HG02759 (cell line): ENCODE measurements around the gene C1orf50.
A peak's percentile ranks its signal among the peaks of the same experiment; 100 is the strongest.
"Not testable (repeated sequence)": the region's sequence is repeated elsewhere in the genome, so short reads cannot be mapped to it uniquely, and the experiment has no call there.

Experiments used
- ATAC-seq: cut with Tn5 transposase; IDR thresholded peaks from one replicate; pipeline ENCODE4 v1.9.1; 2021; ENCODE audit warnings: mild to moderate bottlenecking, moderate library complexity; ENCODE audit not compliant: unreplicated experiment

The C1orf50 gene

DNA sequence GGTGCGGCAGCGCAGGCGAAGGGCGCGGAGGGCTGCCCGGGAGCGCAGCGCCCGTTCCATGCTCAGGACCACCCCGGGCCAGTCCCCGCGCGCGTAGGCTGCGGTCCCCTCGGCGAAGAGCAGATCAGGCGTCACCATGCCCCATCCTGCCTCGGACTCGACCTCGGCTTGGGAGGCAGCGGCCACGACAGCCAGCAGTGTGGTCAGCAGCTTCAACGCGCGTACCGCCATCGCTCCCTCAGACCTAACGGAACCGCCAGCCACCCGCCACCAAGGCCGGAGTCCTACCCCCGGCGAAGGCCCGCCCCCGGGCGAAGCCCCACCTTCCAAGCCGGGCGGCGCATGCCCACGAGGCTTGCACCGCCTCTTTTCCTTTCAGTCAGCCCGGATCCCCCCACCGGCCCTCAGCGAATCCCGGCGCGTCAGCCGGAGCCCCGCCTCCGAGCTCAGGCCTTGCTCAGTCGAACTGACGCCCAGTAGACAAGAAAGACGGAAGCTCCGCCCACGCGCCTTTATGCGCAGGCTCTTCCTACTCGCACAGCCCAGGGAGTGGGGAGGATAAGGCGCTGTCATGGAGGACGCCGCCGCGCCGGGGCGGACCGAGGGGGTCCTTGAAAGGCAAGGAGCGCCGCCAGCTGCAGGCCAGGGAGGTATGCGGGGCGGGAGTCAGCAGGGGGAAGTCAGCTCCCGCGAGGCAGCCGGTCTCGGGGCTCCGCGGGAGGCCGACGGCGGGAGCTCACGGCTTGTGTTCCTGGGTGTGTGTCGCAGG is at the start of gene C1orf50, which contains the start of gene P3H1:
Gene C1orf50 (plus strand): TSS at position 509 of the 769 bp plus-strand sequence. CDS start 63 bp downstream, at position 572.
Gene P3H1 (minus strand): TSS at position 288 of the 769 bp plus-strand sequence. CDS start 57 bp downstream, at position 231.
- peak; percentile 91 for ATAC-seq

DNA sequence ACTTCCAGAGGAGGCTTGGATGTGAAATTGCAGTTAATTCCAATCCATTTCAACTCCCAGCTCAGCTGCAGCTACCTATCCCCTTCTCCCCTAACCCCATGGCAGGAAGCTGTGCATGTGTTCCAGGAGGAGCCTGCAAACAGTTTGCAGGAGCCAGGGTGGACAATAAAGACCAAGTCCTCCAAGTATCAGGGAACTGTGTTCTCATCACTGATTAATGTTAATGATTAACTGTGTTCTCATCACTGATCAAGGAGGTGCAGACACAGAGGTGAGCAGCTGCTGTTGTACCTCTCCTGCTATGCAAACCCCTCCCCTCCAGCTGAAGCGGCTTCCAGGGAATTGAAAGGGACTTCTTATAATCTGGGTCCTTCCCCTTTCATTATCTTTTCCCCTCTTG is 46.2 kb upstream of the C1orf50 start:
- ATAC-seq, result no peak

DNA sequence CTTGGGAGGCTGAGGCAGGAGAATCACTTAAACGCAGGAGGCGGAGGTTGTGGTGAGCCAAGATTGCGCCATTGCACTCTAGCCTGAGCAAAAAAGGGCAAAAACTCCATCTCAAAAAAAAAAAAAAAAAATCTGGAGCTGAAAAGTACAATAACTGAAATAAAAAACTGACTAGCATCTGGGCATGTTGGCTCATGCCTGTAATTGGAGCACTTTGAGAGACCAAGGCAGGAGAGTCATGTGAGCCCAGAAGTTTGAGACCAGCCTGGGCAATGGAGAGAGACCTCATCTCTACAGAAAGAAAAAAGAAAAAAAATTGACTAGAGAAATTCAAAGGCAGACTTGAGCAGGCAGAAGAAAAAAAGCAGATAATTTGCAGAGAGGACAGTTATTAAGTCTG is 45.1 kb upstream of the C1orf50 start:
- no peak for ATAC-seq

DNA sequence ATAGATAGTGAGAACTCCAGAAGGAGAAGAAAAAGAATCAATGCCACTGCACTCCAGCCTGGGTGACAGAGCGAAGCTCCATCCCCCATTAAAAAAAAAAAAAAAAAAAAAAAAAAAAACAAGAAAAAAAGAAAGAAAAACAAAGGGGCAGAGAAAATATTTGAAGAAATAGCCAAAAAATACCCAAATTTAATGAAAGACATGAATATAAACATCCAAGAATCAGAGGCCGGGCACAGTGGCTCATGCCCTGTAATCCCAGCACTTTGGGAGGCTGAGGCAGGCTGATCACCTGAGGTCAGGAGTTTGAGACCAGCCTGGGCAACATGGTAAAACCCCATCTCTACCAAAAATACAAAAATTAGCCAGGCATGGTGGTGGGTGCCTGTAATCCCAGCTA is 44.6 kb upstream of the C1orf50 start:
- not testable (repeated sequence) for ATAC-seq

- no peak for ATAC-seq
These were observed 43.5 kb upstream of the C1orf50 start for GRCh38 chr1:42723511-42723910.

DNA sequence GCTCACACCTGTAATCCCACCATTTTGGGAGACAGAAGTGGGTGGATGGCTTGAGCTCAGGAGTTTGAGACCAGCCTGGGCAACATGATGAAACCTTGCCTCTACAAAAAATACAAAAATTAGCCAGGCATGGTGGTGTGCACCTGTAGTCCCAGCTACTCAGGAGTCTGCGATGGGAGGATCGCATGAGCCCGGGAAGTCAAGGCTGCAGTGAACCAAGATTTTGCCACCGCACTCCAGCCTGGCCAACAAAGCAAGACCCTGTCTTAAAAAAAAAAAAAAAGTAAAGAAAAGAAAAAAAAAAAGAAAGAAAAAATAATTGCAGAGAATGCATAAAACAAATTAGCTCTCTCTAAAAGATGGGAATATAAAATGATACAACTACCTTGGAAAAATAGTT is 41.2 kb upstream of the C1orf50 start:
- ATAC-seq, result not testable (repeated sequence)

GRCh38 chr1:42730002-42730401 is 37.0 kb upstream of the C1orf50 start:
- ATAC-seq, result no peak

DNA sequence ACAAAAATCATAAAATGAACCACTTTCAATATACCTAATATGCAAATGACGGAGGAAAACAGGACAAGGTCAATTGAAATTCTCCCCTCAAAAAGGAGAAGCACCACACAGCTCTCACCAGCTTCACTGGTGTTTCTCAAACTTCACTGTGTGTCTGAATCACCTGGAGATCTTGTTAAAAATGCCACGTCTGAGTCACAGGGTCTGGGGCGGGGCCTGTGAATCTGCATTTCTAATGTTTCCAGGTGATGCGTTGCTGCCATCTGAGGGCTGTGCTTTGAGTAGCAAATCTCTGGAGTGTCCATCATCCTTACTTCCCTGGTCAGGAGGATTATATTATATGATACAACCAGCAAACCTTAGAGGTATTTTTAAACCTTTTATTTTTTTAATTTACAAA is 36.1 kb upstream of the C1orf50 start:
- ATAC-seq, result no peak

GRCh38 chr1:42731585-42731984 is 35.5 kb upstream of the C1orf50 start:
- no peak for ATAC-seq

GRCh38 chr1:42732126-42732680 is 34.8 kb upstream of the C1orf50 start:
- no peak for ATAC-seq

GRCh38 chr1:42733415-42734200 is 33.4 kb upstream of the C1orf50 start:
- no peak for ATAC-seq

GRCh38 chr1:42734201-42735035 is 32.6 kb upstream of the C1orf50 start:
- no peak for ATAC-seq

GRCh38 chr1:42735056-42735455 is 32.0 kb upstream of the C1orf50 start:
- no peak for ATAC-seq

DNA sequence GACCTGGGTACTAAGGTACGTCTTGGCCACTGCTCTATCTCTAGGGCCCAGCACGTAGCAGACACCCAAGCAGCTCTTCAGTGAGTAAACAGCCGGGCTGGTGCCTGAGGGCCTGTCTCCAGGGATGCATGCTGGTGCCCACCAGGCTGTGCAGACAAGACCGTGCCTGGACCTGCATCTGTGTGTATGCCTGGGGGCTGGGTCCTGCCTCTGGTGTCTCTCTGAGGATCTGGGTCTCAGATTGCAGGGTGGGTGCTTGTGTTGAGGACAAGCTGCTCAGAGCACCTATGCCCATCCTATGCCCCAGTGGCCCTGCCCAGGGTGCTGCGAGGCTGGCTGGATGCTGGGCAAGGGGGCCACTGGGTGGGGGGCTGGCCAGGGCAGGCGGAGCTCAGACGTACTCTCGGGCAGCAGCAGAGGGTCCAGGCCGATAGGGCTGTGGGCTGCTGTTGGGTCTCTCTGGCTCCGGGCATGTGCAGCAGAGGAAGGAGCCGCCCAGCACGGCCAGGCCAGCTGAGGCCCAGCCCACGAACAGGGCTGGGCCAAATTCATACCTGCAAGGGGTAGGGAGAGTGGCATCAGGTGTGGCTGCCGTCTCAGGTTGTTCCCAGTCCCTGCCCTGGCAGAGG is 31.5 kb upstream of the C1orf50 start:
- ATAC-seq, result no peak

GRCh38 chr1:42736152-42736551 is 30.9 kb upstream of the C1orf50 start:
- no peak for ATAC-seq

- ATAC-seq, result no peak
These were observed 30.4 kb upstream of the C1orf50 start for GRCh38 chr1:42736571-42737200.

DNA sequence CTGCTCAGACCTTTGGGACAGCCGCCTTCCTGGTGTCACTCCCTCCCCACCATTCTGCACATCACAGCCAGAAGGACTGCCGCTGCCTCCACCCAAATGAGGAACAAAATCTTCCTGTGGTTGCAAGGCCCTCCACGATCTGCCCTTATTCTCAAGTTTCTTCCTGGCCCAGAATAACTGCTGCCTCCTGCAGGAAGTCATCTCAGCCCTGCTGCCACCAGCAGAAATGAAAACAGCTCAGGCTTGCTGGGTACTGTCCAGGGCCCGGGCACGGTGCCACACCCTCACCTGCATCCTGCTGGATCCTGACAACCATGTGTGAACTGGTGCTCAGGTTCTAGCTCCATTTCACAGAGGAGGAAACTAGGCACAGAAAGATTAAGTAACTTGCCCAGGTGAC is 29.8 kb upstream of the C1orf50 start:
- no peak for ATAC-seq

- ATAC-seq, result no peak
These were observed 28.9 kb upstream of the C1orf50 start for GRCh38 chr1:42737986-42738677.

DNA sequence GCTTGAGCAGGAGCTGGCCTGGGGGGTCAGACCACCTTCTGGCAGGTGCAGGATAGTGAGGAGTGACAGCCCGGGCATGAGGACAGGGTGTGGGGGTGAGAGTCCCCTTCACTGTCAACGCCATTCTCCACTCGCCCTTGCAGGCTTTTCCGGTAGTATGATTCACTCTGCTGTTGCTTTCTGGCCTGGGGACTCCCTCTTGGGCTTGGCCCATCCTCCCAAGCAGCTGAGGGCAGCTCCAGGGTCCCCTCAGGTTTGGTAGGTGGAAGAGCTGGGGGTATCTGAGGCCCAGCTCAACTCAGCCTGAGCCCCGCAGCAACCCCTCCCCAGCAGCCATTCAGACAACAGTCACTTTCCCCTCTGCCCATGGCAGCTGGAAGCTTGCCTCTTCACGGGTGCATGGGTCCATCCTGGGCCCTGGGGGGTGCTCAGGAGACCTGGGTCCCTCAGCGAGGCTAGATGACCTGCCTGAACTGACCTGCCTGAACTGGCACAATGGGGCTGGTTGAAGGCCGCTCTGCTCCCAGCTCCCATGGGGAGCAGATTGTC is 28.3 kb upstream of the C1orf50 start:
- ATAC-seq, result no peak
